ENCODE results near the gene LRMDA.

LRMDA gene

DNA sequence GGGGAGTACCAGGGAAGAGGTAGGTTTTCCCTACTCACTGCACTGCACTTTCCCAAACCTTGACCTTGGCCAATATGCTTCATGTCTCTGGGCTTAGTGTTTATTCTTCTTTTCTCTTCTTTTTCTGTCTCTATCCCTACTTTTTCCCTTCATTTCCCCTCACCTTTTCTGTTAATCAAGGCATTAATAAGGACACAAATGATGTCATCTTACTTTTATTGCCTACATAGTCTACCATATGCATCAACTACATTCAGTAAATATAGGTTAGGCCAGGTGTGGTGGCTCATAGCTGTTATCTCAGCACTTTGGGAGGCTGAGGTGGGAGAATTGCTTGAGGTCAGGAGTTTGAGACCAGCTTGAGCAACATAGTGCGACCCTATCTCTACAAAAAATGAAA lies 16.9 kb upstream of the LRMDA start:
- no peak for DNase-seq (ENCODE audit: low spot score)
- Histone ChIP-seq H3K4me3 (no peak overlapping the region), H3K27ac (no peak overlapping the region)
- TF ChIP-seq, protein P1, sequence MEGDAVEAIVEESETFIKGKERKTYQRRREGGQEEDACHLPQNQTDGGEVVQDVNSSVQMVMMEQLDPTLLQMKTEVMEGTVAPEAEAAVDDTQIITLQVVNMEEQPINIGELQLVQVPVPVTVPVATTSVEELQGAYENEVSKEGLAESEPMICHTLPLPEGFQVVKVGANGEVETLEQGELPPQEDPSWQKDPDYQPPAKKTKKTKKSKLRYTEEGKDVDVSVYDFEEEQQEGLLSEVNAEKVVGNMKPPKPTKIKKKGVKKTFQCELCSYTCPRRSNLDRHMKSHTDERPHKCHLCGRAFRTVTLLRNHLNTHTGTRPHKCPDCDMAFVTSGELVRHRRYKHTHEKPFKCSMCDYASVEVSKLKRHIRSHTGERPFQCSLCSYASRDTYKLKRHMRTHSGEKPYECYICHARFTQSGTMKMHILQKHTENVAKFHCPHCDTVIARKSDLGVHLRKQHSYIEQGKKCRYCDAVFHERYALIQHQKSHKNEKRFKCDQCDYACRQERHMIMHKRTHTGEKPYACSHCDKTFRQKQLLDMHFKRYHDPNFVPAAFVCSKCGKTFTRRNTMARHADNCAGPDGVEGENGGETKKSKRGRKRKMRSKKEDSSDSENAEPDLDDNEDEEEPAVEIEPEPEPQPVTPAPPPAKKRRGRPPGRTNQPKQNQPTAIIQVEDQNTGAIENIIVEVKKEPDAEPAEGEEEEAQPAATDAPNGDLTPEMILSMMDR (IDR thresholded peaks at IDR 0.05) = no peak

GRCh38 chr10:75417522-75417927 lies 13.9 kb upstream of the LRMDA start:
- no peak overlapping the region for H3K4me3 ChIP-seq
- TF ChIP-seq, protein P1 (IDR thresholded peaks at IDR 0.05) = no peak
- H3K27ac ChIP-seq = no peak overlapping the region
- DNase-seq (ENCODE audit: low spot score) = no peak

DNA sequence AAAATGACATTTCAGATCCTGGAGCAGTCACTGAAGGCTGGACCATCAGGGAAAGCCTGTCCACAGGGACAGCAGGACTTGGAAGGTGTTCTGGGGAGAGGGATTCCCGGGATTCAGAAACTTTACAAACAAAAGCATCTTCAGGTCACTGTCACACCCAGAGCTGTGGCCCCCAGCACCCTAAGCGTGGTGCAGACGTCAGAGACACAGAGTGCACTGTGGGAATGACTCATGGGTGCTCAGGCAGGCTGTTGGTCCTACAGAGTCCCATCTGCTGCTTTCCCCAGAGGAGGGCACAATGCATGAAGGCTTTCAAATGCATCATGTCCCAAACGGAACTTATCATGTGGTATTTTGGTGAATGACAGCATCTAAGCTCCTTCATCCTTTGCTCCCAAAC lies 13.1 kb upstream of the LRMDA start:
- no peak for DNase-seq (ENCODE audit: low spot score)
- Histone ChIP-seq H3K4me3 (no peak overlapping the region), H3K27ac (no peak overlapping the region)
- TF ChIP-seq, protein P1 (IDR thresholded peaks at IDR 0.05) = no peak

- TF ChIP-seq, protein P1 (IDR thresholded peaks at IDR 0.05) = no peak
- no peak for DNase-seq (ENCODE audit: low spot score)
These were observed 12.7 kb upstream of the LRMDA start for GRCh38 chr10:75418712-75419111.

DNA sequence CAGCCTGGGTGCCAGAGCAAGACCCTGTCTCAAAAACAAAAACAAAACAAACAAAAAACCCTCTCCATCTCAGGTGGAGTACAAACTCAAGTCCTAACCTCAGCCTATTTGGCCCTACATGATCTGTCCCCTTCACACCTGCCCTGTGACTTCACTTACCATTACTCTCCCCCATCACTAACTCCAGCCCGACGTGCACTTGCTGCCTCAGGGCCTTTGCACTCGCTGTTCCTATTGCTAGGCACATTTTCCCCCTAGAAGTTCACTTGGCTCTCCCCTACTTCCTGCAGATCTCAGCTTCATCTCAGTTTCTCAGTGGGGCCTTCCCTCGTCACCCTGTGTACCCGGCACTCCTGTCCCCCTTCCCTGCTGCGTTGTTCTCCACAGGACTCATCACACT lies 8.5 kb upstream of the LRMDA start:
- DNase-seq (ENCODE audit: low spot score) = no peak
- Histone ChIP-seq H3K4me3 (no peak overlapping the region), H3K27ac (no peak overlapping the region)
- TF ChIP-seq, protein P1 (IDR thresholded peaks at IDR 0.05) = no peak

More at GRCh38 chr10:75418712-75419111, 12.7 kb upstream of the LRMDA start:
- no peak overlapping the region for H3K27ac ChIP-seq
- H3K4me3 ChIP-seq = no peak overlapping the region

- Histone ChIP-seq H3K27ac (no peak overlapping the region), H3K4me3 (no peak overlapping the region)
- DNase-seq (ENCODE audit: low spot score) = no peak
- TF ChIP-seq, protein P1 (IDR thresholded peaks at IDR 0.05) = no peak
These were observed 6.9 kb upstream of the LRMDA start for GRCh38 chr10:75424571-75424970.

DNA sequence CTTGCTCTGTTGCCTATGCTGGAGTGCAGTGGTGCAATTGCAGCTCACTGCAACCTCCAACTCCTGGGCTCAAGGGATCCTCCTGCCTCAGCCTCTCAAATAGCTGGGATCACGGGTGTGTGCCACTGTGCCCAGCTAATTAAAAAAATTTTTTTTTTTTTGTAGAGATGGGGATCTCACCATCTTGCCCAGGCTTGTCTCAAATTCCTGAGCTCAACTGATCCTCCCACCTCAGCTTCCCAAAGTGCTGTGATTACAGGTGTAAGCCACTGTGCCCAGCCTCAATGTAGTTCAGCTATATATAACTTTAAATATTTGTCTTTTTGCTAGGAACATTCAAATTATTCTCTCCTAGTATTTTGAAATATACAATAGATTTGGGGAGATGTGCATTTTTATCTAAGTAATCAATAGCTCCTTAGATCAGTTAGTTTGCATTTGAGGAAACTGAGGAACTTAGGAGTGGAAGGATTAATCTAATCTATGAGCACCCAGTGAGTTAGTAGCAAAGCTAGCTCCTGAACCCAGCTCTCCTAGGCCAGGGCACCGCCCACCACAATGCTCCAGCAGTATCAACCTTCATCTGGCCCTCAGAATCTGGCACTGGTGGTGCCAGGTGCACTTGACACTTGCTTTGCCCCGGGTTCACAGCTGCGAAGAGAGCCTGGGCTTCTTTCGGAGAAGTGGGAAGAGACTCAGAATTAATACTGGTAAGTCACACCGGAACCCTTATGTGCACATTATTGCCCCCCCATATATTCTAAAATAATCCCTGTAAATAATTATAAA lies 5.9 kb upstream of the LRMDA start:
- DNase-seq (ENCODE audit: low spot score) = no peak
- TF ChIP-seq, protein P1 (IDR thresholded peaks at IDR 0.05) = no peak
- H3K4me3 ChIP-seq = no peak overlapping the region
- H3K27ac ChIP-seq = no peak overlapping the region

Data from coronary artery (tissue), 2 donors.